Fibroblast of skin of back (primary cell): ENCODE results near the gene PDE8B.

Experiments
- DNase-seq: peaks from one replicate; pipeline ENCODE4 v3.0.0-alpha.2; 2013

The PDE8B gene

DNA sequence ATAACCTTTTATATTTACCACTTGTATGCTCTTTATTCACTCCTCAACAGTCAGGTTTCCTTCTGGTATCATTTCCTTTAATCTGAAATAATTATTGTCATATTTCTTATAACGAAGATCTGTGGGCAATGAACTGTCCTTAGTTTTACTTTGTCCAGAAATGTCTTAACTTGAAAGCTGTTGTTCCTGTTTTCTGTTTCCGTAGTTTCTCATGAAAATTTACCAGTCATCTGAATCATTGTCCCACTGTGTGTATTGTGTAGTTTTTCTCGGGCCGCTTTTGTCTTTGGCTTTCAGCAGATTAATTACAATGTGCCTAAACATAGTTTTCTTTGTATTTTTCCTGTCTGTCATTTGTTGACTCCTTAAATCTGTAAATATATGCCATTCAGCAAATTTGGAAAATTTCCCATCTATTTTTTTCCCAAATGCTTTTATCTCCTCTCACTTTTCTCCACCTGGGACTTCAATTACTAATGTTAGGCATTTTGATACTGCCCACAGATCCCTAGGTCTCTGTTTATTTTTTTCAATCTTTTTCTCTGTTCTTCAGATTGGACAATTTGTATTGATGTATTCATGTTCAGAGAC is 74.9 kb downstream of the PDE8B start:
- DNase-seq: no peak

DNA sequence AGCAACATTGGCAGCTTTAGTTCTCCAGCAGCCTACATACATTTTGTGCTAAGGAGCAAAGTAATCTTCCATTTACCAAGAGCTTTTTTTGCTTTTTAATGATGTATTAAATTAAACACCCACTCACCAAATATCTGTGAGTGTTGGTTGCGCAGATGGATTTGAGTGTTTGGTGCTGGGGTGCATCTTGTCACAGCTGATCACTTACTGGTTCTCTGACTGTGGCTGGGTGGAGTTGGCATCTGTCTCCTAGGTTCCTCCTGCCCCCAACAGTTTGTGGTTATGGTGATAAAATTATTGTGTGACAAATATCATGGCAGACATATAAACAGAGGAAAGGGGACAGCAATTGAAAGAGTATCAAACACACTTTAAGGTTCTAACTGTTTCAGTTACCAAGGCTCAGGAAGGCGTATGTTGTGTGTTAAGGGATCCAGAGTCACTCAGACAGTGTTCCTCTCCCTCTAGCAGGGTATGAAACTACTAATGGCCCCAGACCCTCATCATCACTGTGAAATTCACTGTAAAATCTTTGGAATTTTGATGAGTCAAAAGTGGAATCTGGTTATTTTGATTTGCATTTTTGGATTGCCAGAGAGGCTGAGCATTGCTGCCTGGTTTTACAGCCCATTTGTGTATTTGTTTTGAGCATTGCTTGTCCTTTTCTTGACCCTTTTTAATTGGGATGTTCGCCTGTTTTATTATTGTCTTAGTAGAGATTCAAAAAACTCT is 81.7 kb downstream of the PDE8B start:
- DNase-seq: peak; percentile 91

DNA sequence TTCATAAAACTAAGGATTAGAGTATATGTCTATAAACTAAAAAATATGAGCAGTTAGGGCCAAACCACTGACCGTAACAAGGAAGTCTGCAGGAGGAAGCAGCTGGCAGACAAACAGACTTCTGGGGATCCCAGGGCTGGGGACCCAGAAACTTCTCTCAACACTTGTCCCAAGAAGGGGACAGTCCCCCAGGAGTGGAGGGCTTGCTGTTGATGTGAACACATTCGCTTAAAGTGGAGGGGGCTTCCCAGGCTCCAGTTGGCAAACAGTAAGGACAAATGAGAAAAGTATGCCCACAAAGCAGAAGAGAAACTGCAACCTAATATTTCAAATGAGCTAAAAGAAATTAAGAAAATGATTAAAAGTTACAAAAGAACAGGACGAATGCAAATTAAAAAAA is 83.7 kb downstream of the PDE8B start:
- DNase-seq: no peak

DNA sequence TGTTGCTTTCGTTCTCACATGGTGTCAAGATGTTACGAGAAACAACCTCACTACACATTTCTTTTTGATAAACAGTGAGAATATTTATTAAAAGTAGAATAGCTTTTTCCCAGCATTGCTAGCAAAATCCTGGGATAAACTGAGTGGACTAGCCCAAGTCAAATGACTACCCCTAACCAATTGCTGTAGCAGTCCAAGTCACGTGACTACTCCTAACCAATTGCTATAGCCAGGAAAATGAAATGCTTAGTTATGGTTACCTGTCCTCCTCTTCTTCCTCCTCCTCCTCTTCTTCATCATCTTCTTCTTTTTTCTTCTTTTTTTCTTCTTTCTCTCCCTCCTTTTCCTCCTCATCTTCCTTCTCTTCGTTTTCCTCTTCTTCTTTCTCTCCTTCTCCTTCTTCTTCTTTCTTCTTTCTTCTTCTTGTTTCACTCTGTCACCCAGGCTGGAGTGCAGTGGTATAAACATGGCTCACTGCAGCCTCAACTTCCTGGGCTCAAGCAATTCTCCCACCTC is 85.4 kb downstream of the PDE8B start:
- DNase-seq: no peak

DNA sequence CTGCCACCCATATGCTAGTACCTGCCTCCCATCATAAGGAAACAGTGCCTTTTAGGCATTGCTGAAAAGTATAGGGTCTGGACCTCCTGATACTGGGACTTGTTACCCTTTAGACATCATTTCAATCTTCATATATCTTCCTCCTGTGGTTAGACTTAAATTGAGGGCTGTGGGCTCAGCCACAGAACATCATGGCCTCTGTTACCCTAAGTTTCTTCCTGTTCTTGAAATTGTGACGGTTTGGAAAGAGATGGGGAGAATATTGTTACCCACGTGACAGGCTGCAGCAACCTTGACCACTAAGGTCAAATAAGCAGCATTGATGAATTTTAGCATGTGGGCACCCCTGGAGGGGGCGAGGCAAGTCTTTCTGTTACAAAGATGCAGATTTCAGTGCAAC is 87.7 kb downstream of the PDE8B start:
- DNase-seq: no peak

DNA sequence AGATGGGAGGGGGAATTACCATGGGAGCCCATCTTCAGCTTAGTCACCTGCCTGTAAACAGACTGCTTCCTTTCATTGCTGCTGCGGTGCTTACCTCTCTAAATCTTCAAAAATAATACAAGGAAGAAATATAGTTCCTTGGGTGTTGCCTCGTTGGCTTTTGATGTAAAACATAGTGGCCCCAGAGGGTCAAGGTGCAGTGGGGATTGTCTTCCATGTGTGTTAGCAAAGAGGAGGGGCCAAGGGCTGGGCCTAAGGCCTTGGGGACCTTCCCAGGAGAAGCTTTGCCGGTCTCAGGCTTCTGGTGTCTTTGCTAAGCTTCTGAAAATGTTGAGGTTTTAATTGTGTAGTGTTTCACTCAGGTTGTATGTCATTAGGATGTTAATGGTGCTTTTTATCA is 90.0 kb downstream of the PDE8B start:
- DNase-seq: no peak

DNA sequence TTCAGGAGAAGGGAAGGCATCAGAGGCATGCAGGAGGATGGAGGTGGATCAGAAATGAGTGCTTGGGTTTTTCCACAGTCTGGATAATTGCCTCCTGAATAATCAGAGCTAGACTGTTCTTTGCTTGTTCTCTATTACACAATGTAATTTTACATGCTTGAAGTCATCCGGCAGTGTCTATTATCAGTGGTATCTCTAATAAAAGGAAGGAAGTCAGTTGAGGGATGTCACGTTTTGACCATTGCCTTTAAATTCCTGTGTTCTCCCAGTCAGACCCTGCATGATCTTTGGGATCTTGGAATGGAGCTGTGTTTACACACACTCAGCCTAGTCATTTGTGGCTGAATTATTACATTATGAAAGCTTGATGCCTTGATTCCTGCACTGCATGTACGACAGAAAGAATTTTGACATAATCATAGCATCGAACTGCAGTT is 91.0 kb downstream of the PDE8B start:
- DNase-seq: peak; percentile 71

DNA sequence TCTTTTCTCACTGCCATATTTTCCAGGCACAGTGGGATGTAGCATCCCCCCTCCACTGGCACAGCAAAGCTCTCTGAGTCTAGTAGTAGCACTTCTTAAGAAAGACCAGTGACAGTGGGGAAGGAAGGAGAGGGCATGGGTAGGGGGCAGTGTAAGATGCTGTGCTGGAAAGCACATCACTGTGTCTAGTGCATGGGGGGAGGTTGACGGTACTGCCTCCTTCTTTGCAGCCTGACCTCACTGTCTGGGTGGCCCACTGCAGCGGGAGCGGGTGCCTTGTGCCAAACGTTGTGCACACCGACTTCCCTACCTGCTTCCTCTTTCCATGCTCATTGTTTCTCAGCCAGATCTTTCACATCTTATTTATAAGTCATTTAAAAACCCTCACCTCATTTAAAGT is 91.8 kb downstream of the PDE8B start:
- DNase-seq: no peak

DNA sequence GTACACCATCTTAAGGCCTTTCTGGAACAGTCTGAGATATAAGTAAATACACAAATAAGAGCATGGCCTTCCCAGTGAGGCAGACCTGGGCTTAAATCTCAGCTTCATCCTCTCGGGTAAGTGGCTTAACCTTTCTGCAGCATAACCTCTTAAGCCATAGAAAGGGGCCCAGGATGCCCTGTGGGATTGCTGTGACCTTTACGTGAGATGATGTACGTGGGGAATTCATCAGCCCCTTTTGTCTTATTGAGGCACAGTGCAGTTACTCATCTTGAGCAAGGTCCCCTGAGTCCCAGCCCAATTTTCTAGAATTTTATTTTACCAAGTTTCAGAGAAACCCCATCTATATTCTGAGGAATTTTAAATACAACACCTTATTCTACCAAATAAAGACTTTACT is 92.2 kb downstream of the PDE8B start:
- no peak for DNase-seq

DNA sequence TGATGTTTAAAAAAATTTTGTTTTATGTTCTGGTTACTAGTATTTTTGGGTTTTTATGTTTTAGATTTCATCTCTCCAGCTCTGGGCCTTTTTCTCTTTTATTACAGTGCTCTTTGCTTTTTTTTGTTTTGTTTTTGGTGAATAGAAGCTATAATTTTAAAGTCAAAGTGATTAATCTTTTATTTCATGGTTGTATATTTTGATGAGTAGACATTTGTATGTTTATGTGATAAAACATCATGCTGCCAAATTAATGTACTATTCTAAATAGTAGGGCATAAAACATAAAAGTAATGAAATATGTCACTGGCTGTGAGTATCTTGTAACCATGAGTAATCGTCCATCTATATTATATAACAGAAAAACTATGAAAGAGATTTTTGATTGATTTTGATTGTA is 93.9 kb downstream of the PDE8B start:
- no peak for DNase-seq

DNA sequence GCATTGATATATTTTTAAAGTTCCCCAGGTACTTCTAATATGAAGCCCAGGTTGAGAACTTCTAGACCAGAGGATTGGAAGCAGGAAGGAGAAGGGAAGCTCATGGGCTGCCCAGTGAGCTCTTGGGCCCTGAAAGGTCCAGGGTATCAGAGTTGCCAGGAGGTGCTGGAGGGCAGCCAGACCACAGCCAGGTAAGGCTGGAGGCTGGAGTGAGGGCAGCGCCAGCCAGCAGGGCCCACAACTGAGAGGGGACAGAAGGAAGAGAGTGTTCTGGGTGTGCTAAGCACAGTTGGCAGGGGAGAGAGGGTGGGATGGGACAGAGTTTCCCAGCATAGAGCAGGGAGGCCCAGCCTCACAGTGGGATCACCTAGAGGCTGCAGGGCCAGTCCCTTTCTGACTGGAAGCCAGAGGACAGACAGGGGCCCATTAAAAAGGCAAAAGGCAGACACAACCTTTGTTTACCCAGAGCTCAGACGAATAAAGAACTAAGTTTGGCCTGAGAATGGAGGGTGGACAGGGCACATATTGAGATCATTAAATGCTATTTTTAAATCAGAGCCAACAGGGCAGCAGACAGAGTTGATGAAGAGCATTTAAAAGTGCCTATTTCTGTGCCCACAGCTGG is 94.9 kb downstream of the PDE8B start:
- DNase-seq: no peak

DNA sequence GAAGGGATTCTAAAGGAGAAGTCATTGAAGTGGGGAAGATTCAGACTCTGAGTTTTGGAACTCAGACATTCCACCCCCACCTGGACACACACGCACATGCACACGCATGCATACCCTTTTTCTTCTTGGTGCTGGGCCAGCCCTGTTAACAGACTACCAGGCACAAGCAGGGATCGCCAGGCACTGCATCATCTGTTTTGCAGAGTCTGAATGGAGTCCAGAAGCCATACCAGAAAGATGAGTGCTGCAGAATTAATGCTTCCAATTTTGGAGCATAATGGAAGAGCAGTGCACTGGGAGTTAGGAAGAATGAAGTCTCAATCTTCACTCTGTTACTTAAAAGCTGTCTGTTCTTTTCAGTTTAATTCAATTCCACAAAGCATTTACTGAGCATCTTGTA is 95.5 kb downstream of the PDE8B start:
- DNase-seq: peak; percentile 39

DNA sequence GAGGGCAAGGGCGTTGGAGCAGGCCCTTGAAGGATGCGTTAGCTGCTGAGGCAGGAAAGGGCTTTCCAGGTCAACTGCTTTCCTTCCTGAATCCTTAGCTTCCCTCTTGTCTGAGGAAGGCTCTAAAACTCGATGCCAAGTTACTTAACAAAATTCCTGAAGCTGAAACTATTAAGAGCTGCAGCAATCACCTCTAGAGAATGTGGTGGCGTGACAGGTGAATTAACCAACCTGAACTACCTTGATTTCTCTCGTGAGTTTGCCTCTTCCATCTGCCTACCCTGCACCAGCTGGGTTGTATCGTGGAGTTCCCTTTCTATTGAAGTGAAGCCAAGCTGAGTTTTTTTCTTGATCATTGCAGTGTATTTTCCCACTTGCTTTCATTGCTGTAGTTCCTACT is 96.1 kb downstream of the PDE8B start:
- DNase-seq: no peak

DNA sequence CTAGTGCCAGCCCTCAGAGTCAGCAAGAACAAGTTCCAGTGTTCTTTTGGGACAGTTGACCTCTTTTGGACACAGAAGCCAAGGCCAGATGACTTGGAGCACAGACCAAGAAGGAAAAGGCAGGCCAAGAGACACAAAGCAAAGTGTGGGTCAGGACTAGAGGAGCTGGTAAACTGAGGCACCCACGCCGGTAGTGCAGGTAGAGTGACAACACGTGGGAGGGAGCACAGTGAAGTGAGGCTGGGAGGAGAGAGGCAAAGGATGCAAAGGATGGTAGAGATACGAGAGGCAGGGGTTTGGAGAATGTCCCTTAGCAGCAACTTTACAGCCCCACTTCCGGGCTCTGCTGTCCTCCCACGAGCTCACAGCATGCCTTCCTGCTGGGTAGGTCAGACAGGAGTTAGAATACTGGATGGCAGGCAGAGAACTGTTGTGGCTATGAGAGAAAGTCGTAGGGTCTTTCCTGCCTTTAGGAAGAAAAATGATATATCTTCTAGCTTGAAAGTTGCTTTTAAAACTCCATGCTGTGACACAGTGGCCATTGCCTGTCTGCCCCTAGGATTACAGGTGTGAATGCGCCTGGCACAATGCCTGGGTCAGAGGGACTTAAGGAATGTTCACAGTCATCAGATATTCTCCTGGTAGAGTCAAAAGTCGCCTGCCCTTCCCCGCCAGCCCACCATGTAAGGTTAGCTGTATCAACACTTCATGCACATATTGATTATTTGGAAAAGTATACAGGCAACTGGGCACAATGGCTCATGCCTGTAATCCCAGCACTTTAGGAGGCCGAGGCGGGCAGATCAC is 97.9 kb downstream of the PDE8B start:
- no peak for DNase-seq

DNA sequence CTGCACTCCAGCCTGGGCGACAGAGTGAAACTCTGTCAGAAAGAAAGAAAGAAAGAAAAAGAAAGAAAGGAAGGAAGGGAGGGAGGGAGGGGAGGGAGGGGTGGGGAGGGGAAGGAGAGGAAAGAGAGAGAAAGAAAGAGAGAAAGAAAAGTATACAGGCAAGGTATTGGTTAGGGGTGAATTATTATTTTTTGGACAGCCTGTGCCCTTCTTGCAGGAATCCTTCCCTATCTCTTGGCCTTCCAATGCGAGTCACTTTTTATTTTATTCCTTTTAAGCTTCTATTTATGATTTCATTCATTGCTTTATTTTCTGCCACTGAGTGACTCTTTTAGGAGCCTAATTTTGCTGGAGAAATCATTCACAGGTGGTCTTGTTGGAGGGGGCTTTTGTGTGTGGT is 98.7 kb downstream of the PDE8B start:
- no peak for DNase-seq

DNA sequence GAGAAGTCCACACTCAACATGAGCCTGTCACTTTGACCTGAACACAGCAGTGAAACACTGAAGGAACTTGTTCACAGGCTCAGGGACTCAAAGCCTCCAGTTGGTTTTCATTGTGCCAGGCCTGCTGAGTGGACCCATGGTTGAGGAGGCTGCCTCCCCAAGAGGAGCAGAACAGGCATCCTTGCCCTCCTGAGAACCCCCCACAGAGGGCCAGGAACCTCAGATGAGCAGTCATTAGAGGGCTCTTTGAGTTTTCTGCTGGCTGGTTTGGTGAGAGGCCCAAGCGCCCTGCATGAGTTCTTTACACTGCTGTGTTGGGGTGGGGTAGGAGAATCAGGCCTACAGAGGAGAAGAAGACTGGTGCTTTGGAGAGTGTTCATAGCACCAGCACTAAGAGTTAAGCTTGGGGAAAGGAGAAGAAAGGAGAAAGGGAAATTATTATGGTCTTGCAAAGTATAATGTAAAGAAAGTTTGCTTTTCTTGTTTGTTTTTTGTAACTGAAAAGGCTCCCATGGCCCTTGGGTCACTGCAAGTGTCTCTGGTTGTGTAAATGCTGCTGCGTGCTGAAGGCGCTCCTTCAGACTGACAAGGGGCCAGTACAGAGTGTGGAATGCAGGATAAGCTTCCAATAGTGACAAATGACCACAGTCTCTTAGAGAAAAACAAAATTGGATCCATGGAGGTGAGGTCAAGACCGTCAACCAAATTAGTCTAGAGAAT is 100.2 kb downstream of the PDE8B start:
- DNase-seq: no peak

DNA sequence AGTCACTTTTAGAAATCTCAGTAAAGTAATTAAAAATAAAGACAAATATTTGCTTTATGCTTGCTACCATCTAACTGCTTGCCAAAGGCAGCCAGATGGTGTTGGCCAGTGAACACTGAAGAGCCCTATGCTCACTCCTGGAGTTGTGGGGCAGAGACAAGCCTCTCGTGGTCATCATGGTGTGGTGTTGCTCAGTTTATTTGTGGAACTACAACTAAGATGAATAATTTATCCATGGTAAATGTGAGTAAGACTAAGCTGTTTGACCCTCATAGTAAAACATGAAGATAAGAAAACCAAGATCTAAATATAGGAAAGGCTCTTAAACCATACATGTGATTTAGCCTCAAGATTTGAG is 100.7 kb downstream of the PDE8B start:
- DNase-seq: no peak

DNA sequence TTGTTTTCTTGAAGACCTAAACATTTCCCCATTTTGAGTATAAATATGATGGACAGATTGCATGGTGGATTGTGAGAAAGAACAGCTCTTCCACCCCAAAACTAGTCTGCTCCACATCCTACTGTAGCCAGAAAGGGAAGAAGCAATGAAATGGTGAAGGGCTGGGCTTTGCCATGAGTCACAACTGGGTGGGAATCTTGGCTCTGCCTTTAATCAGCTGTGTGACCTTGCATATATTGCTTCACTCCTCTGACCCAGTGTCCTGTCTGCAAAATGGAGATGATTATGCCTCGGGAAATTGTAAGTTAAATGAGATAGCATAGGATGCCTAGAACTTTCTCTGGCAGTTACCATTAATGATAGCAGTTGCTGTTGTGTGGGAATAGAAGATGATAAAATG is 101.9 kb downstream of the PDE8B start:
- DNase-seq: no peak

DNA sequence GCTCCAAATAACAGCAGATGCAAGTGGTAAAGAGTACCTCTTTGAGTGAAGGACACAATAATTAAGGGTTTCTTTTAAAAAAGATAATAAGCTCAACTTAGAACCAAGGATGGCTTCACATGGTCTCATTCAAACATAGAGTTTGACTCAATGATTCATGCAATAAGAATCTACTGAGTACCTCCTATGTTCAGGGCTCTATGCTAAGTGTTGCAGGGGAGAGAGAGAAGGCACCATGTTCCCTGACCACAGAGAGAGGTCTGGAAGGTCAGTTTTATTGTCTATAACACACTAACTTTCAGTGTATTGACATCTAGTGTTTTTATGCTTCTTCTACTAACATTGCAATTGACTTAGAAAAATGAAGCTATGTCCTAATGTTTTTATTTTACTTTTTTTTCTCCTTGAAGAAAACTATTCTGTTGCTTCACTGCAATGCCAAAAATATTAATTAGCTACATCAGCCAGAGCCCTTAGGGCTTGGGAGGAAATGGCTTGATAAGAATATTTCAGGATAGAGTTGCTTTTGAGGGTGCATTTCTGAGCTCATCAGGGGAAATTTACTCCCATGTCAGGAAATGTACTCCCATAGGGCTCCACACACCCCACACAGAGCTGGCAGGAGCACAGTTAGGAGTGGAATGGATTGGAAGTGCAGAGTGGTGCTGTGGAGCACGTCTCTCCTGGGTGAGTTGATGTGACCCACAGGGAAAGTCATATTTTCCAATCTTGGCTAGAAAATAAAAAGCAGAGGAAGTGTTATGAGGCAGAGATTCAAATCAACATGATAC is 106.6 kb downstream of the PDE8B start:
- DNase-seq: peak; percentile 36

DNA sequence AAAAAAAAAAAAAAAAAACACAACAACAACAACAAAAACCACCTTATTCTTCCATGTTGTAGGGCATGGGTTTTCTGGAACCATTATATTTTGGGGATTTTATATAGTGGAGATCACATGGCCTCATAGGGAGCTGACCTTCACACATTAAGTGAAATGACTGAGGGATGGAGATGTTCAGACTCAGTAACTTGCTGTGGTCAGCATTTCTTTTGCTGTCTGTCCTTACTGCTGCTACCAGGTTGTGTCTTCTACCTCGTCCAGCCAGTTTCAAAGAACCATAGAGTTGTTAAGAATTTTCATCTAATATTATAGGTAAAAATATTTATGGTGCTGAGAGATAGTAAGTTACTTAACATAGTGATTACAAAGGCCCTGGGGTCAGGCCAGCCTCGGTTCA is 107.6 kb downstream of the PDE8B start:
- DNase-seq: no peak

DNA sequence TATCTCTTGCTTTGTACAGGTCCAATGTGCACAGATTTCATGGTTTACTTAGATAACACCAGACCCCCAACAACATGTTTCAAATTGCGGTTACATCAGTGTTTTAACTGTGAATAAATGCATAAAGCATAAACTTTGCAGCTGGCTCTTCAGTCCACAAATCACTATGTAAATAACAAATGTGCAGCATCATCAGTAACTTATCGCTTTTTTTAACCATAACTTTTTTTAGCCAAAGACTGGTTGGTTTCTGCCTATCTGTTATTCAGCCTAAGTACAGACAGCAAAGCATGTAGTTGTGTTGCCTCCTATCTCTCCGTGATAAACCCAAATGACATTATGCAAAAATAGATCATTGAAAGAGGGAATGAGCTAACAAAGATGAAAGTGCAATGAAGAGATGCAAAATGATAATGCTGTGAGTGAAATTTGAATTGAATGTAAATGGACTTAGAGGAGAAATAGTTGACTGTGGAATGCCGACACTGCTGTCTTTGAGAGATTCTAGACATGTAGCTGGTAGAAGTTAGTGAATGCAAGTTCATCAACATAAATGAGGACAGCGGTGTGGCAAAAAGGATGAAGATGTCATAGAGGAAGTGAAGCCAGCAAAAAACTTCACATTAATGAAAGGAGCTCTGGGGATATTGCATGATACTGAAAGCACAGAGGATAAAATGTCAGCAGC is 108.8 kb downstream of the PDE8B start:
- DNase-seq: no peak
